ENCODE results near the gene FLT3LG.
"Not testable (repeated sequence)": the region's sequence is repeated elsewhere in the genome, so short reads cannot be mapped to it uniquely, and the experiment has no call there.

DNA sequence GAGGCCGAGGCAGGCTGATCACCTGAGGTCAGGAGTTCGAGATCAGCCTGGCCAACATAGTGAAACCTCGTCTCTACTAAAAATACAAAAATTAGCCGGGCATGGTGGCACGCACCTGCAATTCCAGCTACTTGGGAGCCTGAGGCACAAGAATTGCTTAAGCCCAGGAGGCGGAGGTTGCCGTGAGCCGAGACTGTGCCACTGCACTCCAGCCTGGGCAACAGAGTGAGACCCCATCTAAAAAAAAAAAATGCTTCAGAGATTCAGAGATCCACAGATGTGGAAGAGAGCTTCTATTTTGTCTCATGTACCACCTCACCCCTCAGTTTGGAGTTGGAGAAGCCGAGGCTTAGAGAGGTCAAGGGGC lies 531 bp upstream of the FLT3LG start:
- TF ChIP-seq, protein P1, sequence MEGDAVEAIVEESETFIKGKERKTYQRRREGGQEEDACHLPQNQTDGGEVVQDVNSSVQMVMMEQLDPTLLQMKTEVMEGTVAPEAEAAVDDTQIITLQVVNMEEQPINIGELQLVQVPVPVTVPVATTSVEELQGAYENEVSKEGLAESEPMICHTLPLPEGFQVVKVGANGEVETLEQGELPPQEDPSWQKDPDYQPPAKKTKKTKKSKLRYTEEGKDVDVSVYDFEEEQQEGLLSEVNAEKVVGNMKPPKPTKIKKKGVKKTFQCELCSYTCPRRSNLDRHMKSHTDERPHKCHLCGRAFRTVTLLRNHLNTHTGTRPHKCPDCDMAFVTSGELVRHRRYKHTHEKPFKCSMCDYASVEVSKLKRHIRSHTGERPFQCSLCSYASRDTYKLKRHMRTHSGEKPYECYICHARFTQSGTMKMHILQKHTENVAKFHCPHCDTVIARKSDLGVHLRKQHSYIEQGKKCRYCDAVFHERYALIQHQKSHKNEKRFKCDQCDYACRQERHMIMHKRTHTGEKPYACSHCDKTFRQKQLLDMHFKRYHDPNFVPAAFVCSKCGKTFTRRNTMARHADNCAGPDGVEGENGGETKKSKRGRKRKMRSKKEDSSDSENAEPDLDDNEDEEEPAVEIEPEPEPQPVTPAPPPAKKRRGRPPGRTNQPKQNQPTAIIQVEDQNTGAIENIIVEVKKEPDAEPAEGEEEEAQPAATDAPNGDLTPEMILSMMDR (IDR thresholded peaks at IDR 0.05), result not testable (repeated sequence)
- not testable (repeated sequence) for TF ChIP-seq POLR2A (IDR thresholded peaks at IDR 0.05)

Measured in lower leg skin (tissue), 3 donors.